SK-N-SH (cell line): ENCODE measurements around the gene SLC6A3. TPM values are rescaled to one million over a fixed set of nuclear protein-coding genes. Genes with fewer than 3 reads are reported as not detected.

Experiments used
- CTCF ChIA-PET: fragments of 300-600, 350-600 bp; formaldehyde crosslinking; extraction: SDS; loops from one replicate; lab custom pipeline; 2021; lab: Yijun Ruan, JAX
- POLR2A ChIA-PET: fragments of 350-600 bp; sonication (Branson Sonifier 250); formaldehyde crosslinking; extraction: SDS; loops from one replicate; lab custom pipeline; 2020; ENCODE audit warnings: antibody characterized with exemption, inconsistent platforms; lab: Yijun Ruan, JAX
- DNase-seq: peaks from one replicate; pipeline ENCODE4 v3.0.0; 2012
- H2AFZ ChIP-seq: fragments of 200-600 bp; sonication (generic); 2 replicates; pipeline ENCODE4 v1.8.1; 2016; ENCODE audit warnings: antibody characterized with exemption, mild to moderate bottlenecking, low read depth
- H3F3A ChIP-seq: fragments of 200-600 bp; sonication (generic); replicated peaks from 2 replicates; pipeline ENCODE3; 2016; ENCODE audit warnings: antibody characterized with exemption, mild to moderate bottlenecking; ENCODE audit not compliant: insufficient read depth
- H3K27ac ChIP-seq, 2 experiments: fragments of 200-500 bp in 1 of 2; fragments of 200-600 bp in 1 of 2; sonication (Bioruptor generic) in 1 of 2; sonication (generic), shearing (Covaris generic) in 1 of 2; 2 replicates each; pipeline versions ENCODE4 v1.5.1 to v1.6.1; 2014 to 2016; ENCODE audit warnings: low read depth in 2 of 2, inconsistent platforms in 1 of 2, low read length in 1 of 2, mild to moderate bottlenecking in 1 of 2, mixed read lengths in 1 of 2
- H3K27me3 ChIP-seq: fragments of 200-600 bp; sonication (generic), shearing (Covaris generic); 2 replicates; pipeline ENCODE4 v1.6.1; 2016; ENCODE audit warnings: mixed run types; ENCODE audit not compliant: insufficient read depth
- H3K36me3 ChIP-seq, 2 experiments: fragments of 200-500 bp in 1 of 2; fragments of 200-600 bp in 1 of 2; sonication (Bioruptor generic) in 1 of 2; sonication (generic) in 1 of 2; replicated peaks in 1 of 2; 2 replicates each; pipeline versions ENCODE3 to v1.5.1; 2014 to 2016; ENCODE audit warnings: low read length in 1 of 2, mild to moderate bottlenecking in 1 of 2; ENCODE audit not compliant: insufficient read depth in 2 of 2, control insufficient read depth in 1 of 2
- H3K4me1 ChIP-seq, 2 experiments: fragments of 200-500 bp in 1 of 2; fragments of 200-600 bp in 1 of 2; sonication (Bioruptor generic) in 1 of 2; sonication (generic), shearing (Covaris generic) in 1 of 2; 2 replicates each; pipeline versions ENCODE4 v1.5.1 to v1.6.1; 2014 to 2016; ENCODE audit warnings: low read depth in 1 of 2, low read length in 1 of 2, mixed run types in 1 of 2; ENCODE audit not compliant: insufficient read depth in 2 of 2, control insufficient read depth in 1 of 2
- H3K4me2 ChIP-seq: fragments of 200-600 bp; sonication (generic), shearing (Covaris generic); 2 replicates; pipeline ENCODE4 v1.6.1; 2017; ENCODE audit warnings: mixed run types
- H3K4me3 ChIP-seq, 2 experiments: fragments of 200-500 bp in 1 of 2; fragments of 200-600 bp in 1 of 2; sonication (Bioruptor generic) in 1 of 2; sonication (generic), shearing (Covaris generic) in 1 of 2; 2 replicates each; pipeline versions ENCODE4 v1.5.1 to v1.8.1; 2014 to 2016; ENCODE audit warnings: low read depth in 2 of 2, inconsistent platforms in 1 of 2, low read length in 1 of 2, mild to moderate bottlenecking in 1 of 2, mixed read lengths in 1 of 2, moderate library complexity in 1 of 2
- H3K79me2 ChIP-seq: fragments of 200-600 bp; sonication (generic); 2 replicates; pipeline ENCODE4 v1.8.1; 2017; ENCODE audit warnings: mild to moderate bottlenecking; ENCODE audit not compliant: insufficient read depth
- H3K9ac ChIP-seq: fragments of 200-600 bp; sonication (generic); 2 replicates; pipeline ENCODE4 v1.6.1; 2017; ENCODE audit warnings: mixed run types
- H3K9me2 ChIP-seq: fragments of 200-600 bp; sonication (generic); 2 replicates; pipeline ENCODE4 v1.6.1; 2017; ENCODE audit warnings: mixed run types
- H3K9me3 ChIP-seq: fragments of 200-600 bp; sonication (generic); 2 replicates; pipeline ENCODE4 v1.6.1; 2017; ENCODE audit warnings: mixed run types, mild to moderate bottlenecking, moderate library complexity
- H4K20me1 ChIP-seq: fragments of 200-600 bp; sonication (generic); 2 replicates; pipeline ENCODE4 v1.6.1; 2017; ENCODE audit warnings: mild to moderate bottlenecking, mixed run types; ENCODE audit not compliant: insufficient read depth
- ELF1 ChIP-seq: IDR thresholded peaks from 2 replicates; pipeline ENCODE4 v1.4.0; 2012
- EP300 ChIP-seq, 2 experiments: IDR thresholded peaks; 2 replicates each; pipeline versions ENCODE4 v1.4.0 to v1.6.1; 2012; ENCODE audit warnings: borderline replicate concordance in 1 of 2, low read depth in 1 of 2, low read length in 1 of 2
- EZH2phosphoT487 ChIP-seq: fragments of 200-600 bp; sonication (generic); IDR thresholded peaks from 2 replicates; pipeline ENCODE4 v1.6.1; 2017; ENCODE audit warnings: low read depth, mixed run types, mild to moderate bottlenecking, antibody characterized with exemption, moderate library complexity, borderline replicate concordance
- FOSL2 ChIP-seq: IDR thresholded peaks from 2 replicates; pipeline ENCODE4 v1.4.0; 2012; ENCODE audit warnings: low read depth, mild to moderate bottlenecking, moderate library complexity, borderline replicate concordance
- MXI1 ChIP-seq: IDR thresholded peaks from 2 replicates; pipeline ENCODE4 v1.6.1; 2012; ENCODE audit warnings: mild to moderate bottlenecking, low read depth, low read length, improper control_type of control experiment
- POLR2AphosphoS5 ChIP-seq: IDR thresholded peaks from 2 replicates; pipeline ENCODE4 v1.6.1; 2012; ENCODE audit warnings: low read depth, low read length
- RAD21 ChIP-seq: IDR thresholded peaks from 2 replicates; pipeline ENCODE4 v1.6.1; 2012; ENCODE audit warnings: mild to moderate bottlenecking, low read length
- RCOR1 ChIP-seq: fragments of 150-350 bp; IDR thresholded peaks from 2 replicates; pipeline ENCODE4 v1.6.1; 2017; ENCODE audit warnings: antibody characterized with exemption, low read length
- TCF12 ChIP-seq: IDR thresholded peaks from 2 replicates; pipeline ENCODE4 v1.4.0; 2012
- YY1 ChIP-seq: IDR thresholded peaks from 2 replicates; pipeline ENCODE4 v1.4.0; 2012; ENCODE audit warnings: low read depth, mild to moderate bottlenecking
- WGBS: methylation state at CpG from one replicate; pipeline ENCODE4 v1.1.6; 2017; ENCODE audit warnings: low lambda C conversion rate; 5-methylcytosine and 5-hydroxymethylcytosine counted together
- polyA plus RNA-seq, 3 experiments: library from polyadenylated mRNA; depleted of rRNA; stranded (reverse); fragments of >200 nt; gene quantifications; 2 replicates each; pipeline ENCODE4 v1.2.3, GENCODE V29; 2012
- TF ChIP-seq, protein P1 (sequence below): fragments of 150-350 bp; IDR thresholded peaks from 2 replicates; pipeline ENCODE4 v1.6.1; 2017; ENCODE audit warnings: antibody characterized with exemption, low read length, low read depth, borderline replicate concordance

The SLC6A3 gene
- polyA plus RNA-seq, 1 of the 3 experiments (the other 2 are of a cell fraction) = not detected

DNA sequence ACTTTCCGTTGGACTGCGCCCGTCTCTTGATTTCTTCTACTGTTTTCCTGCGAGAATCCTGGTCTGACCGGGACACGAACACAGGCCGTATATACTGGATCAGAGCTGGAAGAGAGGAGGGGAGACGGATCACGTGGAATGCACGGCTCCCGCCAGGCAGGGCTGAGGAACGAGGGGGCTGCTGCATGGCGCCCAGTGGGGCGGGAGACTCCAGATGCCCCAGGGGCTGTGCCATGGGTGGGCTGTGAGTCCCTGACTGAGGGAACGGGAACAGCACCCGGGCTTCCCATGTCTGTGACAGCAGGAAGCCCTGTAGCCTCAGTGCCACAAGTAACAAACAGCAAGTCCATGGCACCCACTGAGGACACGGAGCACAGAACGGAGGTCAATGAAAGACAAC is 44.5 kb upstream of the SLC6A3 start:
- peaks cover 9% of the 10 kb centered on the region; the same call in 1 of the 2 replicates for H4K20me1 ChIP-seq
- TF ChIP-seq TCF12 = no peak
- TF ChIP-seq, protein P1, sequence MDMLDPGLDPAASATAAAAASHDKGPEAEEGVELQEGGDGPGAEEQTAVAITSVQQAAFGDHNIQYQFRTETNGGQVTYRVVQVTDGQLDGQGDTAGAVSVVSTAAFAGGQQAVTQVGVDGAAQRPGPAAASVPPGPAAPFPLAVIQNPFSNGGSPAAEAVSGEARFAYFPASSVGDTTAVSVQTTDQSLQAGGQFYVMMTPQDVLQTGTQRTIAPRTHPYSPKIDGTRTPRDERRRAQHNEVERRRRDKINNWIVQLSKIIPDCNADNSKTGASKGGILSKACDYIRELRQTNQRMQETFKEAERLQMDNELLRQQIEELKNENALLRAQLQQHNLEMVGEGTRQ = no peak
- 95% methylated on average over 12 of the region's 18 CpGs for WGBS
- no peak overlapping the region for H3K9ac ChIP-seq
- no peaks in the 10 kb centered on the region for H3K9me3 ChIP-seq
- CTCF ChIA-PET = interaction anchor here (1.0 to 1.8 kb wide), 3 partner anchors 10 to 155 kb away, joined by 3 to 4 read pairs (median 4); no protein-coding TSS in a partner anchor
- peaks cover 4 to 58% of the 10 kb centered on the region in 2 experiments for H3K36me3 ChIP-seq
- H3K27me3 ChIP-seq = no peaks in the 10 kb centered on the region
- 0 out of 2 replicates have a peak, but pooled peaks cover 3% of the 10 kb centered on the region for H3K79me2 ChIP-seq
- peak overlapping the region in 1 of 2 experiments; percentile 32; a peak in 2 of 4 replicates for H3K27ac ChIP-seq
- no peaks in the 10 kb centered on the region for H3K9me2 ChIP-seq
- peaks cover 10% of the 10 kb centered on the region for H3F3A ChIP-seq
- H3K4me2 ChIP-seq = no peak overlapping the region
- peaks cover 3 to 5% of the 10 kb centered on the region in 2 experiments; a peak in 2 of 4 replicates for H3K4me1 ChIP-seq
- H3K4me3 ChIP-seq = no peak overlapping the region
- DNase-seq = no peak
- no peak overlapping the region for H2AFZ ChIP-seq
- POLR2A ChIA-PET = no interaction called here

DNA sequence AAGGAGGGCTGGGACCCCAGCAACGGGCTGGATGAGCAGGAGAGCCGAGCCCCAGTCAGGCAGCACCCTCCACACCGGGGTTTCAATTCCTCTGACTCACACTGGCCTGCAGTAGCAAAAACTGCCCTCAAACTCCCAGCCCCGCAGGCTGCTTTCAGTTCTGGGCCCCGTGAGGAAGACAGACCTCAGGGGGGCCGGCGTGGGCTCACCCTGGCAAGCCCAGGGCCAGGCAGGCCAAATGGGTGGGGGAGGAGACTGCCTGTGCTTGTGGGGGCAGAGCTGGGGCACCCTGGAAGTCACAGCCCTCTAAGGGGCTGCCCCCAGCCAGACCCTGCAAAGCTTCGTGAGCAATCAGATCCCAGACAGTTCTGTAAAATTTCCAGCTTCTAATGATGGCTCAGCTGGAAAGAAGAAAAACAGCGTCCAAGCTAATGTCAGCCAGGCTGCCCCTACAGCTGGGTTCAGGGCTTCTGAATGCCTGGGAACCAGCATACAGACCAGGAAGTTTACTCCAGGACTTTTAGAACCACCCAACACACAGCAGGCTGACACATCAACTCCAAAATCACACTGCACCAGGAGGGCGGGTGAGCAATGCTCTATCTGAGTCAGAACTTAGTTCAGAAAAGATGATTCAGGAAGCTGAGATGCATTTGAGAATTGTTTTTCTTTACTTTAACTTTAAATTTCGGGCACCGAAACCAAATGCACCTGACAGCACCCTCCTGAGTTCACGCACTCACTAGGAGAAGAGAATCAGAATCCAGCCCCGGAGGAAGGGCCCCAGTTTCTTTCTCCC is 43.8 kb upstream of the SLC6A3 start:
- 0 out of 2 replicates have a peak, but pooled peaks cover 3% of the 10 kb centered on the region for H3K79me2 ChIP-seq
- no peak overlapping the region for H3K4me2 ChIP-seq
- no peak overlapping the region for H3K9ac ChIP-seq
- H3K27ac ChIP-seq = peak overlapping the region in 1 of 2 experiments; percentile 32; a peak in 1 of 4 replicates
- peaks cover 9% of the 10 kb centered on the region; the same call in 1 of the 2 replicates for H4K20me1 ChIP-seq
- peaks cover 3 to 4% of the 10 kb centered on the region in 2 experiments; a peak in 2 of 4 replicates for H3K4me1 ChIP-seq
- peaks cover 10% of the 10 kb centered on the region for H3F3A ChIP-seq
- H3K36me3 ChIP-seq = peaks cover 4 to 53% of the 10 kb centered on the region in 2 experiments
- H3K4me3 ChIP-seq = no peak overlapping the region
- H3K9me2 ChIP-seq = no peaks in the 10 kb centered on the region
- CTCF ChIA-PET = interaction anchor here (1.0 to 1.8 kb wide), 4 partner anchors 9 to 156 kb away, joined by 3 to 5 read pairs (median 4); no protein-coding TSS in a partner anchor
- no peaks in the 10 kb centered on the region for H3K9me3 ChIP-seq
- no peak for DNase-seq
- TF ChIP-seq ELF1 = peak; percentile 58
- no peak for TF ChIP-seq EP300 (IDR thresholded peaks at IDR 0.05; ENCODE audit: borderline replicate concordance in 1 of 2, low read depth in 1 of 2, low read length in 1 of 2)
- no peak for TF ChIP-seq YY1
- no peak for TF ChIP-seq RCOR1
- no peak for TF ChIP-seq EZH2phosphoT487
- peak; percentile 52 for TF ChIP-seq FOSL2
- TF ChIP-seq MXI1 = no peak
- TF ChIP-seq POLR2AphosphoS5 = no peak
- TF ChIP-seq RAD21 = no peak
- TF ChIP-seq, all 33 proteins: peak for 2
- Histone ChIP-seq H2AFZ (no peak overlapping the region), H3K27me3 (no peaks in the 10 kb centered on the region)
- WGBS = 90% methylated on average over 5 of the region's 14 CpGs
- POLR2A ChIA-PET = no interaction called here
